B cell (primary cell): ENCODE results near the gene TRAPPC8. TPM values are rescaled to one million over a fixed set of nuclear protein-coding genes. Genes with fewer than 3 reads are reported as not detected.

Source experiments
- ATAC-seq: fragments of 200-7000 bp; cut with Tn5 transposase; one replicate; pipeline ENCODE4 v1.10.0; 2021; ENCODE audit warnings: low read depth, mild to moderate bottlenecking, moderate number of reproducible peaks, moderate library complexity
- CTCF ChIA-PET: fragments of 350-600 bp; sonication (Branson Sonifier 250); formaldehyde crosslinking; loops from one replicate; lab custom pipeline; 2021; ENCODE audit warnings: antibody characterized with exemption, inconsistent platforms; lab: Charles Lee
- POLR2A ChIA-PET: fragments of 350-600 bp; sonication (Branson Sonifier 250); formaldehyde crosslinking; loops from one replicate; lab custom pipeline; 2021; ENCODE audit warnings: antibody characterized with exemption; lab: Charles Lee
- DNase-seq: peaks from one replicate; pipeline ENCODE4 v3.0.0; 2013
- H2AFZ ChIP-seq: 2 replicates; pipeline ENCODE4 v1.6.1; 2012; ENCODE audit warnings: mild to moderate bottlenecking, low read depth, low read length; ENCODE audit not compliant: insufficient read depth, poor library complexity, severe bottlenecking
- H3K27ac ChIP-seq, 2 donors: 1 replicate in 1 of 2; 2 replicates in 1 of 2; pipeline ENCODE4 v1.5.1; 2012 to 2013; ENCODE audit warnings: low read length in 2 of 2, mild to moderate bottlenecking in 2 of 2, moderate library complexity in 1 of 2
- H3K27me3 ChIP-seq, 4 experiments: fragments of 200-600 bp in 1 of 4; sonication (generic) in 1 of 4; replicated peaks in 1 of 4; 1 replicate in 2 of 4; 2 replicates in 2 of 4; pipeline versions ENCODE4 v1.6.1 to v1.7.0; 2013 to 2016; ENCODE audit warnings: low read length in 3 of 4, mild to moderate bottlenecking in 2 of 4, mixed read lengths in 1 of 4, moderate library complexity in 1 of 4; ENCODE audit not compliant: insufficient read depth in 4 of 4, control insufficient read depth in 3 of 4; ENCODE audit errors: control extremely low read depth in 1 of 4
- H3K36me3 ChIP-seq, 2 experiments: replicated peaks in 1 of 2; 1 replicate in 1 of 2; 2 replicates in 1 of 2; pipeline versions ENCODE4 v1.6.1 to v1.7.1; 2013; ENCODE audit warnings: low read length in 1 of 2; ENCODE audit not compliant: insufficient read depth in 2 of 2, control insufficient read depth in 1 of 2; ENCODE audit errors: control extremely low read depth in 1 of 2, extremely low read depth in 1 of 2
- H3K4me1 ChIP-seq, 2 donors: fragments of 200-600 bp in 1 of 2; sonication (generic) in 1 of 2; 1 replicate in 1 of 2; 2 replicates in 1 of 2; pipeline versions ENCODE4 v1.5.1 to v1.6.1; 2013 to 2017; ENCODE audit warnings: low read length in 2 of 2; ENCODE audit not compliant: control insufficient read depth in 2 of 2, insufficient read depth in 2 of 2
- H3K4me2 ChIP-seq: replicated peaks from 2 replicates; pipeline ENCODE3; 2012; ENCODE audit warnings: mild to moderate bottlenecking, low read depth, low read length; ENCODE audit not compliant: poor library complexity, severe bottlenecking
- H3K4me3 ChIP-seq, 5 experiments: fragments of 200-600 bp in 1 of 5; sonication (generic) in 1 of 5; 1 replicate in 3 of 5; 2 replicates in 2 of 5; pipeline versions ENCODE4 v1.5.1 to v1.7.0; 2011 to 2016; ENCODE audit warnings: low read length in 4 of 5, mild to moderate bottlenecking in 4 of 5, low read depth in 2 of 5, control low read depth in 1 of 5, moderate library complexity in 1 of 5; ENCODE audit not compliant: insufficient read depth in 1 of 5; ENCODE audit errors: control extremely low read depth in 1 of 5, extremely low read depth in 1 of 5
- H3K79me2 ChIP-seq: fragments of 200-600 bp; sonication (generic); one replicate; pipeline ENCODE4 v1.6.0; 2016; ENCODE audit warnings: low read length; ENCODE audit not compliant: control insufficient read depth, insufficient read depth
- H3K9ac ChIP-seq: fragments of 200-600 bp; sonication (generic); 2 replicates; pipeline ENCODE4 v1.6.1; 2017; ENCODE audit warnings: mild to moderate bottlenecking, low read length, moderate library complexity
- H3K9me3 ChIP-seq, 3 donors: one replicate each; pipeline versions ENCODE4 v1.6.1 to v1.7.1; 2013; ENCODE audit warnings: low read length in 2 of 3; ENCODE audit not compliant: control insufficient read depth in 2 of 3, insufficient read depth in 1 of 3; ENCODE audit errors: control extremely low read depth in 1 of 3
- H4K20me1 ChIP-seq: 2 replicates; pipeline ENCODE4 v1.6.0; 2012; ENCODE audit warnings: mild to moderate bottlenecking, low read length; ENCODE audit not compliant: insufficient read depth, control insufficient read depth, poor library complexity, severe bottlenecking
- H3K27ac Mint-ChIP-seq: one replicate; pipeline ENCODE4 v1.8.0; 2021; ENCODE audit warnings: mixed read lengths
- H3K27me3 Mint-ChIP-seq: one replicate; pipeline ENCODE4 v1.8.0; 2021; ENCODE audit warnings: mixed read lengths
- H3K4me1 Mint-ChIP-seq: one replicate; pipeline ENCODE4 v1.8.0; 2021; ENCODE audit warnings: mixed read lengths
- H3K4me3 Mint-ChIP-seq: one replicate; pipeline ENCODE4 v1.8.0; 2021; ENCODE audit warnings: mixed read lengths
- H3K9me3 Mint-ChIP-seq: one replicate; pipeline ENCODE4 v1.8.0; 2022; ENCODE audit warnings: mixed read lengths; ENCODE audit not compliant: insufficient read depth
- CTCF ChIP-seq: fragments of 200-600 bp; IDR thresholded peaks from one replicate; pipeline ENCODE4 v1.8.0; 2022; ENCODE audit warnings: antibody characterized with exemption, mild to moderate bottlenecking
- EZH2 ChIP-seq: IDR thresholded peaks from 2 replicates; pipeline ENCODE4 v1.6.1; 2012; ENCODE audit warnings: borderline replicate concordance, low read depth, mild to moderate bottlenecking, moderate library complexity, low read length; ENCODE audit not compliant: insufficient read depth, poor library complexity, severe bottlenecking
- WGBS: methylation state at CpG from one replicate; pipeline ENCODE4 v1.1.5; 2013; ENCODE audit warnings: missing lambda C conversion rate; ENCODE audit not compliant: insufficient coverage; 5-methylcytosine and 5-hydroxymethylcytosine counted together
- intact Hi-C: fragments of 100-400 bp; cut with micrococcal nuclease; formaldehyde crosslinking; loops from one replicate; pipeline ENCODE4 v1.10.0; 2022
- polyA plus RNA-seq: library from polyadenylated mRNA; depleted of rRNA; stranded (reverse); fragments of >200 nt; gene quantifications from 2 replicates; pipeline ENCODE4 v1.2.3, GENCODE V29; 2012
- total RNA-seq, 2 donors: library from RNA; stranded (reverse); fragments of 120-200 nt in 1 of 2; gene quantifications; 1 replicate in 1 of 2; 2 replicates in 1 of 2; pipeline versions ENCODE4 v1.2.3 to v1.2.4, GENCODE V29; 2013 to 2022

TRAPPC8 gene
- total and polyA plus RNA-seq, 2 donors (not counting 1 experiment from before 2014, with no cell fraction given), result 53.6 to 95.5 TPM

- no peak overlapping the region for H3K27ac Mint-ChIP-seq
- ATAC-seq, result no peak
- POLR2A ChIA-PET, result interaction anchor here (0.6 kb wide), 1 partner anchor 100 kb away, joined by 6 read pairs; no protein-coding TSS in a partner anchor
Observed at GRCh38 chr18:31946305-31947046, 3.5 kb upstream of the TRAPPC8 start.

More at GRCh38 chr18:31946305-31947046, 3.5 kb upstream of the TRAPPC8 start:
- no peaks in the 10 kb centered on the region for H3K9me3 Mint-ChIP-seq
- Histone ChIP-seq H3K27me3 (no peaks in the 10 kb centered on the region), H3K4me3 (no peak overlapping the region), H3K4me2 (no peak overlapping the region), H3K9ac (no peak overlapping the region), H2AFZ (no peak overlapping the region), H3K27ac (no peak overlapping the region), H3K36me3 (no peaks in the 10 kb centered on the region), H3K9me3 (no peaks in the 10 kb centered on the region), H3K4me1 (peaks cover 17 to 21% of the 10 kb centered on the region in 2 donors), H3K79me2 (peaks cover 14% of the 10 kb centered on the region), H4K20me1 (peaks cover 10% of the 10 kb centered on the region)
- CTCF ChIA-PET, result interaction anchor here (0.6 kb wide), 1 partner anchor 7 kb away, joined by 3 read pairs; no protein-coding TSS in a partner anchor
- 100% methylated on average over 1 of the region's 8 CpGs for WGBS
- intact Hi-C loops, result no loop called here
- H3K27me3 Mint-ChIP-seq, result no peaks in the 10 kb centered on the region
- peaks cover 21% of the 10 kb centered on the region for H3K4me1 Mint-ChIP-seq
- DNase-seq, result no peak
- no peak overlapping the region for H3K4me3 Mint-ChIP-seq
- TF ChIP-seq CTCF (no peak), EZH2 (no peak)
